HG02840 (cell line): Measurements from ENCODE around the gene HIPK2.
A peak's percentile ranks its signal among the peaks of the same experiment; 100 is the strongest.

Experiments used
- ATAC-seq: cut with Tn5 transposase; IDR thresholded peaks from one replicate; pipeline ENCODE4 v1.9.1; 2021; ENCODE audit warnings: mild to moderate bottlenecking, moderate library complexity, moderate number of reproducible peaks; ENCODE audit not compliant: unreplicated experiment, low FRiP score

Gene HIPK2

DNA sequence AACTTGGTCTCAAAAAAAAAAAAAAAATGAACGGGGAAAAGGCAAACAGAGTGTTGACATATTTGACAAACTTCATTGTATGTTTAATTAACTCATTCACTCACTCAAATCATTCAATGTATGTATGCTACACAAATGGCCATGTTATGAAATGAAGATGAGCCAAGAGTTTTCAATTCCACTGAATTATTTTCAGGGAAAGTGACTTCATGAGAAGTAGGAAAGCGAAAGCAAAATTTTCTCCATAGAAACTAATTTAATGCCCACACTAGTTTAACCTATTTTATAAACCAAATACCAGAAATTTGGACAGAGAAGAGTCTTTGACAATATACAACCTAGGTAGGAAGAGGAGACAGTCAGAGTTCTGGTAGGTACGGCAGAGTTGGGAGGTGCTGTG lies 119.5 kb downstream of the HIPK2 start:
- no peak for ATAC-seq

DNA sequence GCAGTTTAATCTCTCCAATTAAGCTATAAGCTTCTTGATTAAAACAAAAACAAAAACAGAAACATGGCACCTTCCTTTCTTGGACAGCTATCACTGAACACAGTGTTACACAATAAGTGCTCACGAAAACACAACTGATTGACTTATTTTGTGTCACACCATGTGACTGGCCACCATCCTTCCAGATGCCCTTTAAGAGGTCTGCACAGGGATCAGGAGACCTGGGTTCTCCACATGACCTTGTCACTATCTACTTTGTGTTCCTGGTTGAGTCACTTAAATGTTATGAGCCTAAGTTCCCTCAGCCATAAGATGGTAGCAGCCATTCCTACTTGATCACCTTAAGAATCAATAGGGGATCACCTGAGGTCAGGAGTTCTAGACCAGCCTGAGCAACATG lies 120.1 kb downstream of the HIPK2 start:
- ATAC-seq = no peak

DNA sequence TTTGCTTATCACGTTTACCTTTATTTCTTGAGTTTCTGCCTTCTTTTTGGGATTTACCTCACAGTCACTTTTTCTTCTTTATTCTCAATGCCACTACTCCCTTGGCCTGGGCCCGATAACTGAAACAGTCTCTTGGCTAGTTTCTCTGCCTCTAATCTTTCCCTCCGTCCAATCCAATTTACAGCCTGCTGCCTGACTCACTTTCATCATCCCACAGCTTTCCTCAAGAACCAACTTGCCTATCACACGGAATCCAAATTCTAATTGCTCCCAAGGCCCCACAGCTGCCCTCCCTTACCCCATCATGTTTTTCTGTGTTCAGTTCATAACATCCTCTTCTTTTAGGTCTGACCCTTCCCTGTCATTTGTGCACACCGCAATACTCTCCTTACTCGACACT lies 121.4 kb downstream of the HIPK2 start:
- no peak for ATAC-seq

DNA sequence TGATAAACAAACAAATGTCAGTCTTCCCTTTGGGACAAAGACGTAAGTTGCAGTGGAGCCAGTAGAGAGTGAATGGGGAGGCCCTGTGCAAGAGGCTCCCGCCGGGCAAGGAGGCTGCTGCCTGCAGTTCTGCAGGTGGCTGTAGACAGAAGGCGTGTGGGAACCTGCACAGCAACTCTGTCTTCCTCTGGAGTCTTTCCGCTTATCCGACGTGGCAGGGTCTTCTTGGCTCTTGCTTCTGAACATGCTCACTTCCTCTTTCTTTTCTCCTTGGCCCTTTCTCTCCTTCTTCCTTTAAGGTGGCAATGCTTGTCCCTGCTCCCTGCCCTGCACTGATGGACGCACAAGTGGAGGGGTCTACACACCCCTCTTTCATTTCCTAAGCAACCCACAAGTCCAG lies 122.5 kb downstream of the HIPK2 start:
- ATAC-seq = no peak

DNA sequence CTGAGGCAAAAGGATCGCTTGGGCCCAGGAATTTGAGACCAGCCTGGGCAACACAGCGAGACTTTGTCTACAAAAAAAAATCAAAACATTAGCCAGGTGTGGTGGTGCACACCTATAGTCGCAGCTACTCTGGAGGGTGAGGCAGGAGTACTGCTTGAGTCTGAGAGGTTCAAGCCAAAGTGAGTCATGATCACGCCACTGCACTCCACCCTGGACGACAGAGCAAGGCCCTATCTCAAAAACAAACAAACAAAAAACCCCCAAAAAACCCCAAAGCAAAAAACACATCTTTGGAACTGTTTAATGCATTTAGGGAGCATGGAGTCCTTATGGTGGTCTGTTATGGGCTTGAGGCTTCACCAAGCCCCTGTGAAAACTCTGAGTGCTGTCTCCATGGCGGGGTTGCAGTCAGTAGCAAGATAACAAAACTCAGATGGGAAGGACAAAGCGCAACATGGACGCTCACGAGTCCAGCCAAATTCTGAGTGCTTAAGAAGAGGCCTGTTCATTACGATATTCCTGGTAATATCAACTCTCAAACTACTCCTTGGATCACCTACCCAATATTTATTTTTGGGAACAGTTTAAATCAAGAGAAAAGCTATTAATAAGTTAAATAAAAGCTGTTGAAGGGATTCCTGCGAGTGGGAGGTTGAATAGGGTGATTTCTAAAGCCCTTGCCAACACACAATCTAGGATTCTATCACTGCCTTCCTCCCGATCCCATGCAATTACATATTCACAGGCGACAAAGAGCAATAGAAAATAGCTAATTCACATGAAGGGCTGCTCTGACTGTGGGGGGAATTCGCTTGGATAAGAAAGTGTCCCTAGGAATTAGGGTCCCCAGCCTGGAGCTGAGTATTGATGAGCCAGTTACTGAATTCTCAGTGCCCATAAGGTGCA lies 123.3 kb downstream of the HIPK2 start:
- no peak for ATAC-seq

DNA sequence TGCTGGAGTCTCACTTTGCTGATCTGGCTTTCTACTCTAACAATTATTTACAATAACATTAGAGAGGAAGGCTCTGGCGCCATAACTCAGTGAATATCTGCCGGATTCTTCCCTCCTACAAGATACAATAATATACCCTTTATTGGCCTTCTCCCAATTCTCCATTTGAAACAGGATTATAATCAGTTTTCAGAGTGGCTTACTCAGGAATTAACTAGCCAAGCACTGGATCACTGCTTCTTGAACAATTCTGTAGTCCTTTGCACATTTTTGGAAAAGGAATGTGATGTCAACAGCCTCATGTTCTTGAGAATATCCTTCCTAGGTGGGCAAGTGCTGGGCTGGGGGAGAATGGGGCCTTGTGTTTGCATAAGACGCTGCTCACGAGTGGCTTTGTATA lies 125.9 kb downstream of the HIPK2 start:
- ATAC-seq = no peak

DNA sequence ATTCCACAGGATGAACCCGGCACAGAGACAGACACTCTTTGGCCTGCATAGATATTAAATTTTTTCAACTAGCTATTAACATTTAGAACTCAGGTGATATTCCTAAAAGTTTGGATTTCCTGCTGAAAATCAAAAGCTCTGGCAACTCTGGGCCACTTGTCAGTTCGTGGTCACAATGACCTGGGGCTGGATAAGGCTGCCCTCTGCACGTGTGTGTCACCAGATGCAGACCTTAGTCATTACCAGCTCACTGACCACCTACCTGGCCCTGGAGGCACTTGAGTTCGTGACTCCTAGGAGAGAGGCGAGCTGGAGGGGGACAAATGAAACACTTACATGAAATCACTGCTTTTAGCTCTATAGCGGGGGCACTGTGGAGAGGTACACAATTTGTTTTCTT lies 126.5 kb downstream of the HIPK2 start:
- no peak for ATAC-seq

DNA sequence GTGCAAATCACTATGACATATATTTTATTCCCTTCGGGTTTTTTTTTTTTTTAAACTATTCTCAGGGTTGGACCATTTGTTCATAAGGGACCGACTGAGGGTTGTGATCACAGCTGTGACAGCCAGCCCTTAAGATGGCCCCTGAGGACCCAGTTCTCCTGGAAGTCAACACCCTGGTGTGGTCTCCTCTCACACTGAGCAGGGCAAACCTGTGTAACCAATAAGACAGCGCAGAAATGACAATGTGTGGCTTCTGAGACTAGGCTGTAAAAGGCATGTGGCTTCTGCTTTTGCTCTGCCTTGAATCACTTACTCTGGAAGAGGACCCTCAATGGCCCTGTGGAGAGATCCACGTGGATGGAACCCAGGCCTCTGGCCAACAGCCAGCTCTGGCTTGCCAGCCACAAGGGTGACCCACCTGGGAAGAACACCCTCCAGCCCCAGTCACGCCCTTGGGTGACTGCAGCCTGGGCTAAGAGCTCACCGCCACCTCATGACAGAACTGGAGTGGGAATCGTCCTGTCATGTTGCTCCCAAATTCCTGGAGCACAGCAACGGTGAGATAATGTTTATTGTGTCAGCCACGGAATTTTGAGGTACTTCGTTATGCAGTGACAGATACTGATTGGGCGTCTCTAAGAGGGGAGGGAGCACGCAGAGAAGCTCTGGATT lies 127.2 kb downstream of the HIPK2 start:
- no peak for ATAC-seq

DNA sequence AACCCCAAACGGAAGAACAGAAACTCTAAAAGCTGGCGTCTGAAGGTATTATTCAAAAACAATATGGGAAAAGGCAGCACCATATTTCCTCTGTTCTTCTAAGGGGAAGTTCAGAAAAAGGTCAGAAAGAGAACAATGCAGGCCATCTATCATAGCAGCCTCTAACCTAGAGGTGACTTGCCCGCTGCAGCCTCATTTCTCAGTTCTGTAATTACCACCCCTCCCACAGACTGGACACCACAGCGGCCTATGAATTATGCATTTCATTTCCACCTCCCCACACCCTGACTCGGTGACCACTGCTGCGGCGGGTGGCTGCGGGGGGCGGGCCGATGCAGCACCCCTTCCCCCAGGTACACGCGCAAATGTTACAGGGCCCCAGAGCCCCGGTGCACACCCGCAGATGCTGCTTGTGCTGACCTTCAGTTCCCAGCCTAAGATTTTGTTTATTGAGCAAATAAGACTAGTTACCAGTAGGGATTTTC lies 128.8 kb downstream of the HIPK2 start:
- peak; percentile 86 for ATAC-seq

DNA sequence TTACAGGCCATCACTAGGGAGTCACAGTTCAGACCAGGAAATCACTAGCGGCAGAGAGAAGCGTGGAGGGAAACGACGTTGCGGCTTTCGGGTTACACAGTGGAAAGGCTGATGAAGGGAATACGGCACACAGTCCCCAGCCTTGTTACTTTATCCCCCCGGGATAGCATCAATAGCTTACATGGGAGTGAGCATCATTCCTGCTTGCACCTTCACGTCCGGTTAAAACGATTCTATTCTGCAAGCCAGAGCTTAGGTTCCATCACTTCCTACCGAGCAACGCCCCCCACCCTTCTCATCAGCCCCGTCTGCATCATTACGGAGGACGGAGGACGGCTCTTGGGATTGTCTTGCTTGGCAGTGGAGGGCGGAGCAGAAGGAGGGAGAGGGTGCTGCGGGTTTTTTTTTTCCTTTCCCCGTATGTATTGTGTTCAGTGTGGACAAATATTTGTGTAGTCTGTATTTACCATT lies 129.4 kb downstream of the HIPK2 start:
- ATAC-seq = peak; percentile 4

DNA sequence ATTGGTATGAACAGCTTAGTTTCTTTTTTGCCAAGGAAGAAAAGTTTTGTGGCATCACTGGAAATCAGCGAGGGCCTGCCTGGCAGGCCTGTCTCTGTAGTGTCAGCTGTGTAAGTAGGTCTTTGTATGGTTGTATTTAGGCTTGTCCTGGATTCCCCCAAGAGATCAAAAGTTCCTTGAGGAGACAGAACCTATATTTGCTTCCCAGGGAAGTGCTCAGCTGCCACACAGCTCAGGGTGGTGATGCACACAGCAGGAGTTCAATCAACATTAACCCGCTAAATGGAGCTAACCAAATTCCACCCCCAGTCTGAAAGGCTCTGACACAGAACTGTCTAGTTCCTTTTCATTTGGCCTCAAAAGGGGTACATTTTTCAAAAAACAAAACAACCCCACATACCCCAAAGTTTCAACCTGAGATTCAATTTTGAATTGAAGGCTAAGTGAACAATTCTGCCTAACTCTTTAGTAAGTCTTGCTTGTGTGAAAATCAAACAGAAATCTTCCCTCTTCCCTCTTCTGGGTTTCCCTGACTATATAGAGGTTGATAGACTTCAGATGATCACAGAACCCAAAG lies 129.9 kb downstream of the HIPK2 start:
- ATAC-seq = no peak

DNA sequence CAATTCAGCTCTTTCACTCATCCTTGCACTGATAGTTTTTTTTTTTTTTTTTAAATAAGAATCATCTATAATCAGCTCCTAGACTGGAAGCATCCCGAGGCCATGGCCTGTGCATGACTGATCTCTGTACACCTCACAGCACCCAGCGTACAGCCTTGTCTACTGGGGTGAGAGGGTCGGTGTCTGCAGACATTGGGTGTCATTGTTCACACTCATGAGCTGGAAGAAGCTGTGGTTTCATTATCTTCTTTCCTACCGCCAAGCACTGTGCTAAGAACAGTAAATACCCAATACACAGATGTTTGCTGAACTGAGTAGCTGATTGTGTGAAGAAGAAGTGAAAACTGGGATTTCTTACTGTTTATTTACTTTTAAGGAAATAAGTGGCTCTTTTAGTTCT lies 130.7 kb downstream of the HIPK2 start:
- no peak for ATAC-seq

DNA sequence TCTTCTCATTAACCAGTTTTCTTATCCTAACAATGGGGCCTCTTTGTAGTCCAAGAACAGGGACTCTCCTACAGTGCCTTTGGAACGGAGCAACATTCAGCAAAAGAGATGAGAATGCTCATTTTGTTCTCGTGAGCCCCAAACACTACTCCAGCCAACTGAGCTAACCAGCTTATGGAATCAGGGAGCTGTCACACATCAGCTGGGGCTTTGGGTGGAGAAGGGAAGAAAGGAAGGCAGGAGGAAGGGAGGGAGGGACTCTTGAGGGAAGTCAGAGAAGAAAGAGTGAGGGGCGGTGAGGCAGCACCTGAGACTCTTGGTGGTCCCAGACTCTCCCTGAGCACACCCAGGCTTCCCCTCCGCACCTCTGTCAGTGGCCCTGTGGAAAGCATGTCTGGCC lies 131.2 kb downstream of the HIPK2 start:
- ATAC-seq = no peak

DNA sequence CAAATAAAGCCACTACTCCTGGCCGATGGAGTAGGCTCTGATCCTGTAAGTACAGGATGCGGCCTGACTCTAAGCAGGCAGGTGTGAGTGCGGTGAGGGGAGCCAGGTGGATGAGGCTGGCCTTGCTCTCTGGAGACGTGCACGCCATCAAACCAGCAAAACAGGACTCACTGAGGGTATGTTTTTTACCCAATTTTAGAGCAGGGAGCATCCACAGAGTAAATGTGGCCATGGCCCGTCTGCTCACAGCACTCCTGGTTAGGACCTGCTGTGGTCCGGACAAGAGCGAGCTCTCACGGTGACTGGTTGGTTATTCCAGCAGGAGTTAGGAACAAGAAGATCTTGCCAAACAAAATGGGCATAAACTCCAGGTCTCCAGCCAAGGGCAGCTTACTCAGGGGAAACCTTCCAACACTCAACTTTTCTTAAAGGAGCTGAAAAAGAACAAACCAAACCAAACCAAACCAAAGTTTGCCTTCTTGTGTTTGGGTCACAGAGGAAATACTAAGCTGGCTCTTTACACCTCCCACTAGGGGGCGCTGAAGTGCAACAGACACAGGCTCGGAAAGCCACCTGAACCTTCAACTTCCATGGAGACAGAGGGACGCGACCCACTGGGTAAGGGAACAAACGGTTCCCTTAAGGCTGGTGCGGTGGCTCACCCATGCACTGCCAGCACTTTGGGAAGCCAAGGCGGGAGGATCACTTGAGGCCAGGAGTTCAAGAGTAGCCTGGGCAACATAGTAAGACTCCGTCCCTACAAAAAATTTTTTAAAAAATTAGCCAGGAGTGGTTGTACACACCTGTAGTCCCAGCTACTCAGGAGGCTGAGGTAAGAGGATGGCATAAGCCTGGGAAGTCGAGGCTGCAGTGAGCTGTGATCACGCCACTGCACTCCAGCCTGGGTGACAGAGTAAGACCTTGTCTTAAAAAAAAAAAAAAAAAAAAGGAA lies 131.9 kb downstream of the HIPK2 start:
- no peak for ATAC-seq

DNA sequence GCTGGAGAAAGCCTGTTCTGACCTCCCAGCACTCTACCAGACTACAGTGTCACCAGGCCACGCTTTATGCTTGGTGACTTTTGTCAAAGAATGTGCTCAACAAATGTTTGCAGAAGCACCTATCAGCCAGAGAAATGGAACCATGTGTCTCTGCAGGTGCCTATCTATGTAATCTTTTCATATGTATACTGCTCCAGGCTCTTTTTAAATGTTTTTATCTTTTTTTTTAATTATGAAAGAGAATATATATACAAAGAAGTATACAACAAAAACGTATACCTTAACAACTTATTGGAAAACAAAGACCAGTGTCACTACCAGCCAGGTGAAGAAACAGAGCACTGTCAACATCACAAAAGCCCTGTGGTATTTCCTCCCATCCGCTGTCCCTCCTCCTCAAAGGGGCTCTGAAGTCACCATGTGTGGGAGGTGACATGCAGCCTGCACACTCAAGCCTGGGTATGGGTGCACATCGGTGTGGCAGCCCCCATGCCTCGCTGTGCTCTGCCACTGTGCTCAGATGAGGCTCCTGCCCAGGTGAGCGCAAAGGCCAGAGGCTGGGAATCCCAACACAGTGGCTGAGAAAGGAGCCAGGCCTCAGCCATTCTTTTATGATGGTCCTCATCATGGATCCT lies 133.7 kb downstream of the HIPK2 start:
- no peak for ATAC-seq

DNA sequence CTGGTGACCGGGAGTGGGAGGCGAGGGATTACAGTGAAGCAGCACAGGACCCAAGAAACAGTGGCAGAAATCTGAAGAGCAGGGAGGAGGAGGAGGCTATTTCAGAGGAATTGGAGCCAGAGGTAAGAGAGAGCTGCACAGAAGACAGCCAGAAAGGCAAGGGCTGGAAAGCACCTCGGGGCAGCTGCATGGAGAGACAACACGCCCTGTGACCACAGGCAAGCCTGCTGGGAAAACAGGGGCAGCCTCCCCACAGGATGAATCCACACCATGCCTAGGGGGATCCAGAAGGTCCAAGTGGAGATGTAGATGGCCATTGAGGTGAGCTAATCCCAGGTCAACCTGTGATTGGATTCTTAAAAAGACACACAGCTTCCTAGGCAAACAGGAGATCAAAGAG lies 135.5 kb downstream of the HIPK2 start:
- ATAC-seq = no peak

DNA sequence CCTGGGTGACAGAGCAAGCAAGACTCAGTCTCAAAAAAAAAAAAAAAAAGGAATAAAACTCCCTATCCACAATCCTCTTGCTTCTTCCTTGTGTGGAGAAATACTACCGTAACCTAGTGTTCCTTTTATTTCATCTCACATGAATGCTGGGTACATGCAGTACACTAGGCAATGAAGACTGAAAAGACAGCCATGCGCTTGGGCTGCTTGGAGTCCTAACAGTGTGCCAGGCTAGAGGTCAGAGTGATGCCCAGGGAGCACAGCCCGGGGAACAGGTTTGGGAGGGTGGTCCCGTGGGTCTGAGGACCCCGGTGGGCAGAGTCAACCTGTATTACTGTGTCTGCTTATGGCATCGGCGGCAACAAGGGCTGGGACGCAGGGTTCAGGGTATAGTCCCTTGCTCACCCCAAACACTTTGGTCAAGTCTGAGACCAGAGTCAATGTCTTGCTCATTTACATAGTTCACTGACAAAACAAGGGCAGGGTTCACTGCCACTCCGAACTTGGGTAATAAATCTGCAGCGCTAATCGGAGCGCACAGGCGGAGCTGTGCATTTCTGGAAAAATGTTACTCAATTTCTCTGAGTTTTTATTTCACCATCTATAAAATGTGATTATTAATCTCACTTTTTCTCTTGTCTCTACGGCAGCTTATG lies 136.3 kb downstream of the HIPK2 start:
- ATAC-seq = no peak

DNA sequence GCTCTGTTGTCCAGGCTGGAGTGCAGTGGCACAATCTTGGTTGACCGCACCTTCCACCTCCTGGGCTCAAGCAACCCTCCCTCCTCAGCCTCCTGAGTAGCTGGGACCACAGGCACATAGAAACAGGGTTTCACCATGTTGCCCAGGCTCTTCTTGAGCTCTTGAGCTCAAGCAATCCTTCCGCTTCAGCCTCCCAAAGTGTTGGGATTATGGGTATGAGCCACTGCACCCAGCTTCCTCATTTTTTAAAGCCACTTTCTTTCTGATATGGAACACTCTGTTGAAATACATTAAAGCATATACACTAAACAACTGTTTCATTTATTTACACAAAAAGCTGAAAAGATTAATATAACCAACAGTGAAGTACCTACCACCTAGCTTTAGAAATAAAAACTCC lies 137.1 kb downstream of the HIPK2 start:
- ATAC-seq = no peak

DNA sequence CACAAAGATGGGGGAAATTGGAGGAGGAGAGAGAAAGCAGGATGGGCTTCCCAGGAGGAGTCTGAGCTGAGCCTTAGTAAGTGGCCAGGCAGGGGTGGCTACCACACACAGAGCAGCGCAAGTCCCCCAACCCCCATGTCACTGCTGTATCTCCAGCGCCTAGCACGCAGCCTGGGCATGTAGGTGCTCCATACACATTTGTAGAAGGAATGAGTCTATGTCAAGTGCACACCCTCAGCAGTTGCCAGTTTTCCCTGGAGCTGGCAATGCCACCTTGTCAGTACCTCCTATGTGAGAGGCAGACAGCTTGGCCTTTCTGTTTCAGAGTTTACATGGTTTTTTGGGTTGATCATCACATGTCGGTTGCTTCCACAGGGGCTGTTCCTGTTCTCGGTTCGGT lies 138.2 kb downstream of the HIPK2 start:
- no peak for ATAC-seq
